BJ (cell line): ENCODE data around the gene KLK7. TPM values are rescaled to one million over a fixed set of nuclear protein-coding genes. Genes with fewer than 3 reads are reported as not detected.

ENCODE experiments used
- CTCF ChIA-PET: fragments of 350-600 bp; formaldehyde crosslinking; extraction: SDS; loops from one replicate; lab custom pipeline; 2021; ENCODE audit warnings: antibody characterized with exemption, inconsistent platforms; lab: Yijun Ruan, JAX
- POLR2A ChIA-PET: fragments of 300-600 bp; sonication (Branson Sonifier 250); formaldehyde crosslinking; extraction: SDS; loops from one replicate; lab custom pipeline; 2021; ENCODE audit warnings: antibody characterized with exemption; lab: Charles Lee
- DNase-seq: peaks from one replicate; pipeline ENCODE4 v3.0.0-alpha.2; 2011; ENCODE audit warnings: low read depth
- H3K27me3 ChIP-seq: 2 replicates; pipeline ENCODE4 v1.6.0; 2011; ENCODE audit warnings: low read length; ENCODE audit not compliant: control insufficient read depth, insufficient read depth
- H3K36me3 ChIP-seq: 2 replicates; pipeline ENCODE4 v1.5.1; 2011; ENCODE audit warnings: low read length; ENCODE audit not compliant: control insufficient read depth, insufficient read depth
- H3K4me3 ChIP-seq: 2 replicates; pipeline ENCODE4 v1.5.1; 2011; ENCODE audit warnings: low read depth, mild to moderate bottlenecking, control low read depth, low read length
- CTCF ChIP-seq: IDR thresholded peaks from 2 replicates; pipeline ENCODE4 v1.5.1; 2011; ENCODE audit warnings: low read depth, mild to moderate bottlenecking, control low read depth, inconsistent platforms, low read length, moderate library complexity; ENCODE audit not compliant: insufficient read depth
- polyA plus RNA-seq: library from polyadenylated mRNA; depleted of rRNA; stranded (reverse); fragments of >200 nt; gene quantifications from 2 replicates; pipeline ENCODE4 v1.2.3, GENCODE V29; 2011

Gene KLK7
- polyA plus RNA-seq, 1 experiment, result not detected

DNA sequence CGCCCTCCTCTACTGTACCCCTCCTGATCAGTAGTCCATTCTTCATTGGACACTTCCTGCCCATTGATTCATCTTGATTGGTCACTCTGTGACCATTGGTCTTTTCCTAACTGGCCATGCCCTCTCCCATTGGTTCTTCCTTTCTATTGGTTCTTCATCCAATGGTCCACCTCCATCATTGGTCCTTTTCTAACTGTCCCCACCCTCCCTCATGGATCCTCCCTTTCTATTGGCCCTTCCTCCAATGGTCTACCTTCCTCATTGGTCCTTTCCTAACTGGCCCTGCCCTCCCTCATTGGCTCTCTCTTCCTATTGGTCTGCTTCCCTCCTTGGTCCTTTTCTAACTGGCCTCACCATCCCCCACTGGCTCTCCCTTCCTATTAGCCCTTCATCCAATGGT, 21.5 kb downstream of the KLK7 start:
- CTCF ChIA-PET, result no interaction called here
- no peaks in the 10 kb centered on the region for H3K27me3 ChIP-seq

GRCh38 chr19:50959731-50960500, 23.8 kb downstream of the KLK7 start:
- POLR2A ChIA-PET, result no interaction called here
- no peak for TF ChIP-seq CTCF
- CTCF ChIA-PET, result no interaction called here
- H3K27me3 ChIP-seq, result no peaks in the 10 kb centered on the region
- no peaks in the 10 kb centered on the region for H3K36me3 ChIP-seq
- H3K4me3 ChIP-seq, result no peak overlapping the region
- DNase-seq, result no peak

More for the DNA sequence above, 21.5 kb downstream of the KLK7 start:
- POLR2A ChIA-PET, result no interaction called here
- no peak for DNase-seq
- H3K4me3 ChIP-seq, result no peak overlapping the region
- no peak for TF ChIP-seq CTCF
- H3K36me3 ChIP-seq, result no peaks in the 10 kb centered on the region

DNA sequence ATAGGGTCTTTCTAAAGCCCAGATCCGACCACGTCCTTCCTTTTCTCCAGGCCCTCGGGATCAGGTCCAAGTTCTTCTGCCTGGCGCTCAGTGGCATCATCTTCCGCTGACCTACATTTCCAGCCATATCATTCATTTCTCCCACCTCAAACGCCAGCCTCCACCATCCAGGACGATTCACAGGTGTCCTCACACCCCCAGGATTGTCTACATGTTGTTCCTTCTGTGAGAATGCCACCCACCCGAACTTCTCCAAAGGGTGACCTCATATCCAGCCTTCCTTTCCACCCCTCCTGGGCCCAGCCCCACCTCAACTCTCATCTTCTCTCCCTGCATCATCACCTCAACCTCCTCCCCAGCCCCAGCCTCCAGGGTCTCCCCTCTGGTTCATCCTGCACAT, 26.1 kb downstream of the KLK7 start:
- ChIA-PET CTCF (no interaction called here), POLR2A (no interaction called here)
- H3K27me3 ChIP-seq, result no peaks in the 10 kb centered on the region
- no peaks in the 10 kb centered on the region for H3K36me3 ChIP-seq
- no peak for TF ChIP-seq CTCF
- no peak overlapping the region for H3K4me3 ChIP-seq
- DNase-seq, result no peak

GRCh38 chr19:50952910-50953309, 30.8 kb downstream of the KLK7 start, which contains the start of gene KLK5:
Gene KLK5 (minus strand): TSS chr19:50953038. CDS start chr19:50952657, 381 bp downstream.
- POLR2A ChIA-PET, result no interaction called here
- no peak for DNase-seq

GRCh38 chr19:50949861-50950260, 33.9 kb downstream of the KLK7 start:
- DNase-seq, result no peak
- POLR2A ChIA-PET, result no interaction called here
- H3K36me3 ChIP-seq, result no peaks in the 10 kb centered on the region
- H3K27me3 ChIP-seq, result no peaks in the 10 kb centered on the region
- CTCF ChIA-PET, result no interaction called here
- no peak for TF ChIP-seq CTCF
- no peak overlapping the region for H3K4me3 ChIP-seq

More at GRCh38 chr19:50952910-50953309, 30.8 kb downstream of the KLK7 start, which contains the start of gene KLK5:
- no peak for TF ChIP-seq CTCF
- Histone ChIP-seq H3K27me3 (no peaks in the 10 kb centered on the region), H3K4me3 (no peak within 1 kb of the TSS), H3K36me3 (no peaks in the 10 kb centered on the region)
- CTCF ChIA-PET, result no interaction called here
